Activated CD4-positive, alpha-beta T cell treated with anti-CD3 and anti-CD28 coated beads, Interleukin-2, amount 50 U/mL, for 1 hour (primary cell): ENCODE data around the gene A1BG.
A peak's percentile ranks its signal among the peaks of the same experiment; 100 is the strongest.
"Not testable (repeated sequence)": the region's sequence is repeated elsewhere in the genome, so short reads cannot be mapped to it uniquely, and the experiment has no call there.

Source experiments
- DNase-seq: peaks from one replicate; pipeline ENCODE4 v3.0.0-alpha.2; 2020

The A1BG gene

DNA sequence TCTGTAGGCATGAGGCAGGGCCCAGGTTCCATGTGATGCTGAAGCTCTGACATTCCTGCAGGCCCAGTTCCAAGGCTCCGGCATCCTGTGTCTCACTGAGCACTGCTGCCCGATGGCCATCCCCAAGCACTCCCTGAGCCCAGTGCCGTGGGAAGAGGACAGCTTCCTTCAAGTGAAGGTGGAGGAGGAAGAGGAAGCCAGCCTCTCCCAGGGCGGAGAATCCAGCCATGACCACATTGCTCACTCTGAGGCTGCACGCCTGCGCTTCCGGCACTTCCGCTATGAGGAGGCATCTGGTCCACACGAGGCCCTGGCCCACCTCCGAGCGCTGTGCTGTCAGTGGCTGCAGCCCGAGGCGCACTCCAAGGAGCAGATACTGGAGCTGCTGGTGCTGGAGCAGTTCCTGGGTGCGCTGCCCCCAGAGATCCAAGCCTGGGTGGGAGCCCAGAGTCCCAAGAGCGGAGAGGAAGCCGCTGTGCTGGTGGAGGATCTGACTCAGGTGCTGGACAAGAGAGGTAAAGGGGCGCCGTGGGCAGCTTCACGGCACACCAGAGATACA lies 18.5 kb downstream of the A1BG start:
- DNase-seq = no peak

DNA sequence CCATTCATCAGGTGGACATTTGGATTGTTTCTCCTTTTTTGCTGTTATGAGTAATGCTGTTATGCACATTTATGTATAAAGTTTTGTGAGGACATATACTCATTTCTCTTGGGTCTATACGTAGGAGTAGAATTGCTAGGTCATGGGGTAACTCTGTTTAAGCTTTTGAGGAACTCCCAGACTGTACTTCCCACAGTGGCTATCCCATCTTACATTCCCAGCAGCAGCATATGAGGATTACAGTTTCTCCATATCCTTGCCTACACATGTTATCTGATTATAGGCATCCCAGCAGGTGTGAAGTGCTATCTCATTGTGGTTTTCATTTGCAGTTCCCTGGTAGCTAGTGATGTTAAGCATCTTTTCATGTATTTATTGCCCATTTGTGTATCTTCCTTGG lies 20.6 kb downstream of the A1BG start:
- DNase-seq = no peak

DNA sequence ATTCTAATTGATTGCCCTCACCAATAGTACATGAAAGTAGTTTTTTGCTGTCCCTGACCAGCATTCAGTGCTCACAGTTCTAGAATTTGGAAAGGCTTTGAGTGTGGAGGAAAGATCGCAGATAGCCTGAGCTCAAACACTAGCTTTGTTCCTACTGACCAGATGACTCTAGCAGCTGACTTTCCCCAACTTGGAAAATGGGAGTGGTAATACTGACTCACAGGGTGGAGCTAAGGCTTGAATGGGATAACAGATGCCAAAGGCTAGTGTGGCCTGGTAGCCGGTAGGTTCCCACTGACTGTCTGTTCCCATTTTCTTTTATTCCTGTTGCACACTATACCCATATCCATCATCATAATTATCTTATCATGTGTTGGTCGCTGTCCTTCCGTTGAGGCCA lies 22.8 kb downstream of the A1BG start:
- no peak for DNase-seq

DNA sequence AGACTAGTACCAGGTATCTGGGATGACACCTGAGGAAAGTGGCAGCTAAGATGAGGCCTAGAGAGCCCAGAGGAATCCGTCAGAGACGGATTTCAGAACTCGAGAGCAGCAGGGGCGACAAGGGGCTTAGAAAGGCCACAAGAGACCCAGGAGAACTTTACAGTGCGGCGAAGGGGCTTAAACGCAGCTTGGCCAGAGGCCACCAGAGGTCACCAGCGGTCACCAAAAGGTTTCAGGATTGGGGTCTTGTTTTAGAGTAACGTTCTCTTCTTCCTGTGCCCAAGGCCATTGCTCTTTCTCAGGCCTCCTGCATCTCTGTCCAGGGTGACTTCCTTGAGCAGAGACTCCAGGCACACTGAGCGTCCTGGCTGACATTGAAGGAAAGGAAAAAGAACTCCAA lies 24.3 kb downstream of the A1BG start:
- DNase-seq = no peak

DNA sequence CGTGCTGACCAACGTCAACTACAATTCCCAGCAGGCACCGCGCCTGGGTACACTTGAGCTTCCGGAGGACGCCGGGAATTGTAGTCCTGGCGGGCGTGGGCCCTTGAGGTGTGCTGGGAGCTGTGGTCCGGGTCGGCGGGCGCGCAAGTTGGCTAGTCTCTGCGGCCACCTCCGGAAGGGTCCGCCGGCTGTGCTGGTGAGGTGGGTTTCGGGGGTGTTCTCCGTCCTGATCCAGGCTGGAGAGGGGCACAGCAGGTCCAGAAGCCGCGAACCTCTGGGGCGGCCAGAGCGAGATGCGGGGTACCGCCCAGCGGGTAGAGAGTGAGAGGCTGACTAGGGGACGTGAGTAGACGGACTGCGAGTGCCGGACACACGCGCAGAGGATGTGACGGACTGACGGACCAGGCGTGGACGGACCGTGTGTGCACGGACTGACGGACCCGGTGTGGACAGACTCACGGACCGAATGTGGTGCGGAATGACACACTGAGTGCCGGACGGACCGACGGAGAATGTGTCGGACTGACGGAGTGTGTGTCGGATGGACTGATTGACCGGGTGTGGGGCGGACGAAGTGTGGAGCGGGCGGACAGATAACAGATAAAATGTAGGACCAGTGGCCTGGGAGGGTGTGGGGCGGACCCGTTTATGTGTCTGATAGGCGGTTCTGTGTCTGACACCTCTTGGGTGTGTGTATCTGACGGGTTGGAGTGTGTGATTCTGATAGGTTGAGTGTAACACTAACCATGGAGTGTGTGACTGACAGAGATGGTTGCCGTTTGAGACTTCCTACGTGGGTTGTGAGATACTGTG lies 26.2 kb downstream of the A1BG start, which contains the start of gene ZSCAN22:
TSS of gene ZSCAN22 (plus strand) at position 81 of the 813 bp plus-strand sequence. CDS start 7,809 bp downstream, outside the sequence.
- peak; percentile 87 for DNase-seq

DNA sequence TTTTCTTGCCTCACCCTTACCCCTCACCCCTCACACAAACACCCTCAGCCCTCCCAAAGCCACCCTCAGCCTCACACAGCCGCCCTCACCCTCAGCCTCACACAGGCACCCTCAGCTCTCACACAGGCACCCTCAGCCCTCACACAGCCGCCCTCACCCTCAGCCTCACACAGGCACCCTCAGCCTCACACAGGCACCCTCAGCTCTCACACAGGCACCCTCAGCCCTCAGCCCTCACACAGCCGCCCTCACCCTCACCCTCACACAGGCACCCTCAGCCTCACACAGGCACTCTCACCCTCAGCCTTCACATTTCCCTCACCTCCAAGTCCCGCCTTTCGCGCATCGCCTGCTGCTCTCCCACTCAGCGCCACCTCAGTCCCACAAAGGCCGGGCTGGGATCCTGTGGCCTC lies 26.8 kb downstream of the A1BG start:
- no peak for DNase-seq

DNA sequence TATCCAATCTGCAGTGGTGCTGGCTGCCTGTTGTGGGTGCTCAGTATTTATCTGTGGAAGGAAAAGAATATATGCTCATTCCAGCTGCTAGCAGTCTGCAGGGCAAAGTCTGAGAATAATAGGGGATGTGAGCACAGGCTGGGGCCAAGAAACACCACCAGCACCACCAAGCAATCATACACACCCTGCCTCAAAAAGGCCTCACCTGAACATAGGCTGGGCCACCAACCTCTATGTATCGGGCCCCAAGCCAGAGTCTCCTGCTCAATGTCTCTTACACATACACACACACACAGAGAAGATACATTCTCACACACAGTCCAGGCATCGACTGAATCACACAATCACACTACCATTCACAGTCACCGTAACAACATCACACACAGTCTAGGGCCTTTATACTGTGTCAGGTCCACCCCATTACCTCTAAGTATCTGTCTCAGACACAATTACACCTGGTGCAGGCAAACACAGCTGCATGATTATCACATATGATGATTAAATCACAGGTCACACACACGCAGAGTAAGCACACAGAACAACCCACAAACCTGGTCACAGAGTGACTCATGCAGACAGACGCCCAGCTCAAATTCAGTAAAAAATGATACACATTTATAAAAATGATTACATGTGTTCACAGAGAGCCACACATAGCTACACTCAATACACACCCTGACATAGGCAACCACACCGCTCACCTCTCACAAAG lies 27.8 kb downstream of the A1BG start:
- no peak for DNase-seq

DNA sequence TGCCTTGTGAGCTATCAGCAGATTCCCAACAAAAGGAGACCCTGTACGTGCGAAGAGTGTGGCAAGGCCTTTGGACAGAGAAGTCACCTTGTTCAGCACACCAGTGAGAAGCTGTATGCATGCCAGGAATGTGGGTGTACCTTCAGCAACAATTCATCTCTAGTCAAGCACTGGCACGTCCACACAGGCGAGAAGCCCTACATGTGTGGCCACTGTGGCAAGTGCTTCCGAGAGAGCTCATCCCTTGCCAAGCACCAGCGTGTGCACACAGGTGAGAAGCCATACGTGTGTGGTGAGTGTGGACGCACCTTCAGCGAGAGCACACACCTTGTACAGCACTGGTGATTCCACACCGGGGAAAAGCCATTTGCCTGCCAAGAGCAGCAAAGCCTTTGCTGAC lies 34.1 kb downstream of the A1BG start:
- no peak for DNase-seq

DNA sequence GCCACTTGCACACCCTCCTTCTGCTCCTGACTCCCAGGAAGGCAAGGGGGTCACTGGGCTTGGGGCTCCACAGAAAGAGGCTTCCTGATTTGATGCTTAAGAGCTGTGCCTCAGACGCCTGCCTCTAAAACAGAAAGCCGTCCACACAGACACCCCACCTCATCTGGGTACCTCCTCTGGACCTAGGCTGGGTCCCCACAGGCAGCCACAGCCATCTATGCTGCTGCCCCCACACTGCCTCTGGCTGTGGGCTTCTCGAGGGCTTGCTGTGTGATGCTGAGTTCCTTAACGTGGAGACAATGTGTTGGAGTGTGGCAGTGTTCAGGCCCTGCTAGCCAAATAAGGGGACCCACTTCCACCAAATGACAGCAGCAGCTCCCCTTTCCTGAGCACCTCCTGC lies 35.0 kb downstream of the A1BG start:
- DNase-seq = no peak

DNA sequence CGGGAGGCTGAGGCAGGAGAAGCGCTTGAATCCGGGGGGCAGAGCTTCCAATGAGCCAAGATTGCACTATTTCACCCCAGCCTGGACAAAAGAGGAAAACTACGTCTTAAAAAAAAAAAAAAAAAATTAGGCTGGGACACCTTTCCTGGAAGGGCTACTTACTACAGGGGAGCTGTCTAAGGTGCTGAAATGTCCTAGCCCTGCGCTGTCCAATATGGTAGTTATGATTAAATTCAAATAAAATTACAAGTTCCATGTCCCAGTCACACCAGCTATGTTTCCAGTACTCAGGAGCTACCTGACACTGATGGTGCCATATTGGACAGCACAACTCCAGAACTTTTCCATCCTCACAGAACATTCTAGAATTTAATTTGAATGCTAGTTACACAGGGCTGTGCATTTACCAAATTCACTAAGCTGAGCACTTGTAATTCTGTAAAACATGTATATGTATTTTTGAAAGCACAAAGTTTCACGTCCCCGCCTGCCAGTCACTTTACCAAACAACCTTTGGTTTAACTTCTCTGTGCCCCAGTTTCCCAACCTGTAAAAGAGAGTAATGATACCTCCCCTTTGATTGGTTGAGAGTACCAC lies 35.7 kb downstream of the A1BG start:
- DNase-seq = no peak

DNA sequence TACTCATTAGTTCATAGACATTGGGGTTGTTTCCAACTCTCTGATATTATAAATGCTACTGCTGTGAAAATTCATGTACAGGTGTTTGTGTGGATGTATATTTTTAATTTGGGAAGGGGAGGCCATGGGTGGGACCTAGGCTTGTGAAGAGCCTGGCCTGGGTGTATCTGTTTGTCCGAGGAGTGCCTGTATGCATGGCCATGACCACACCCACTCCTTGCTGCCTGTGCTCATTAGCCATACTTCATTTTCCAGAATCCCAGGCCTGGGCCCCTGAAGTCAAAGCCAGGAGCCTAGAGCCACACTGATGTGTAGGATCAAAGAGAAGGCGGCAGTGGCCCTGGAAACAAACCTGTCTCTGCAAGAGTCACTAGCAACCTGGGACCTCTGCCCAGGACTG lies 37.7 kb downstream of the A1BG start:
- no peak for DNase-seq

DNA sequence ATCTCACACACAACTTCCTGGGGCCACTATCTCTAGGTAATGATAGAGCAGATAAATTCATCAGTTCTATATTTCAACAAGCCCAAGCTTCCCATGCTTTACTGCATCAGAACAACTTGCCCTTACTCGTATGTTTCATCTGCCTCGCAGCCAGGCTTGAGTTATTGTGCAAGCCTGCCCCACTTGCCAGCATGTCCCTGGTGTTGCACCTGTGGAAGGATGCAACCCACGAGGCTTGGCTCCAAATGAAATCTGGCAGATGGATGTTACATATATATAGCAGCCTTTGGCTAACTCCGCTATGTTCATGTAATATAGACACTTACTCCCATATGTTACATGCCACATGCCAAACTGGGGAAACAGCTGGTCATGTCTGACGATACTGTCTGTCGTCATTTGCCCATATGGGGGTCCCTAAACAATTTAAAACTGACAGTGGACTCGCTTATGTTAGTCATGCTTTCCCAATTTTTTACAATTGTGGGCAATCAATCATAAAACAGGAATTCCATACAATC lies 41.9 kb downstream of the A1BG start:
- no peak for DNase-seq

DNA sequence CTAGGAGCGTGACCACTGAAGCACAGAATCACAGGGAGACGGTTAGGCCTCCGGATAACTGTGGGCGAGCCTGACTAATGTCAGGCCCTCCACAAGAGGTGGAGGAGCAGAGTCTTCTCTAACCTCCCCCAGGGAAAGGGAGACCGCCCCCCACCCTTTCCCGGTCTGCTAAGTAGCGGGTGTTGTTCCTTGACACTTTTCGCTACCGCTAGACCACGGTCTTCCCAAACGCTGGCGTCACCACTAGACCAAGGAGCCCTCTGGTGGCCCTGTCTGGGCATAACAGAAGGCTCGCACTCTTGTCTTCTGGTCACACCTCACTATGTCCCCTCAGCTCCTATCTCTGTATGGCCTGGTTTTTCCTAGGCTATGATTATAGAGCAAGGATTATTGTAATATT lies 42.6 kb downstream of the A1BG start:
- not testable (repeated sequence) for DNase-seq

DNA sequence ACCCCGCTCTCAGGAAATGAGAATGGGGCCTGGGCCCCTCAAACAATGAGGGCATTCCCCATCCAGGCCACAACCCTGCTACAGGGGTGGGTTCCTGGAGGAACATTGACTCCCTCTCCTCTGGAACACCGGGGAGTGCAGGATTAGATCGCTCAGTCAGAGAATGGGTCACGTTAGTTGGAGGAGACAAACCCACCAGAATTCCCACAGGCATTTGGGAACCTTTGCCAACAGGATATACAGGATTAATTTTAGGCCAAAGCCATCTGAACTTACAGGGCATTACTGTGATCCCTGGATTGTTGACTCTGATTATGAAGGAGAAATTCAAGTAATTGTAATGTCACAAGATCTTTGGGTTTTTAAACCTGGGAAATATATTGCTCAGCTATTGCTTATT lies 45.6 kb downstream of the A1BG start:
- no peak for DNase-seq

DNA sequence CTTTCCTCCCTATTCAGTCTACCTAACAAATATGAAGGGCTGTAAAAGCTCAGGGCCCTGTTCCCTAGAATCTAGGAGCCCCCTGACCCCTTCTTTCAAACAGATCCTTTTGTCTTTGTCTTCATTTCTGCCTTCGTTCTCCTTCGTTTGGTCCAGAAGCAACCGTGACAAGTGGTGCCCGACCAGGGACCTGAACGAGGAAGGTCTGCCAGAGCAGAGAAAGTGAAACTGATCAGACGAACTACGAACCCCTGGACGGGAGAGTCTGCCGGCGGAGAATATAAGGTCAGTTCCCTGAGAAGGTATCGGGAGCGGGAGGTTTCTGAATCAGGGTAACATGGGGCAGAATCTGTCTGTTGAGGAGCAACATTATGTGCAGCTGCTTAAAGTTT lies 47.4 kb downstream of the A1BG start:
- DNase-seq = no peak

DNA sequence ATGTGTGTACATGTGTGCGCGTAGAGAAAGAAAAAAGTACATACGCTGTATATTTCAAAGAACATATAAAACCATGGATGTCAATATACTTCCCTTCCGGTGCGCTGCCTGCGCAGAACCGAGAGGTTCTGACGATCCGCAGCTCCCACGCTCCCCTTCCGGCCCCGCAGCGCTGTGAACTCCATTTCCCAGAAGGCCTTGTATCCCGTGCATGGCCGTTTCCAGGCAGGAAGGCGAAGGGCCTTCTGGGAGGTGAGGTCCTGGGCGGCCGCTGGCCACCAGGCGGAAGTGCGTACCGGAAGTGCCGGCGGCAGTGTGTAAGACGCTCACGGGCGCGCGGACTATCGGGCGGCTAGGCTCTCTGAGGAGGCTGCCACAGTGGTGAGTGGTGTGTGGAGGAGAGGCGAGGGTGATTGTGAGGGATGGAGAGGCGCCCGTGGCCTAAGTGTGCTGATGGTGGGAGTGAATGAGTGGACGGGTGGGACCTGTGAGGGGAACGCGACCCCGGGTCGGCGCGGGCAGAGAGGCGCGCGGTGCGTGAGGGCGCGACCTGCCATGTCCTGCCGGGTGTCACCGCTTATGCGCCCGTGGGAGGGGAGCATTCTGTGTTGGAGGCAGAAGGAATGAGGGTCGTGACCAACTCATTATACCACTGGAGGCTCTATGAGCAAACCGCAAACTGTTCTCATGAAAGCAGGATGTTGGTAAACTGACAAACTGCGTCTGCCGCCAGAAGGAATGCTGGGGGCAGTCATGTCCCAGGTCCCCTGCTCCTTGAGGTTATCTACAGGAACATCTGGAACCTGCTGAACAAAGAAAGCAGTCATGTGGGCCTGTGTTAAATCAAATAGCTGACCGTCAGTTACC lies 48.0 kb downstream of the A1BG start, which contains the start of gene ERVK3-1:
TSS of gene ERVK3-1 (plus strand) at position 313 of the 867 bp plus-strand sequence. CDS start 6,792 bp downstream, outside the sequence.
- DNase-seq = peak; percentile 89

DNA sequence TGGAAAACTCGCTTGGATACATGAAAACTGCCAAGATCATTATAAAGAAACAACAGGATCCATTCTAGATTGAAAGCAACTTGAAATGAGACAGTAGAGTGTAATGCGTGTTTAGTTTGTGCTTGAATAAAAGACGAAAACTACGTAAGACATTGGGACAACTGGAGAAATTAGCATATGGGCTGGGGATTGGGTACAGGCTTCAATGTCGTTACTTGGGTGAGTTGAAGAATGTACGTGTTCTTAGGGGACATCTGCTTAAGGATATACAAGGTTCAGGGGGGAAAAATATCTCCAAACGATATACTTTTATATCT lies 48.6 kb downstream of the A1BG start:
- DNase-seq = no peak

DNA sequence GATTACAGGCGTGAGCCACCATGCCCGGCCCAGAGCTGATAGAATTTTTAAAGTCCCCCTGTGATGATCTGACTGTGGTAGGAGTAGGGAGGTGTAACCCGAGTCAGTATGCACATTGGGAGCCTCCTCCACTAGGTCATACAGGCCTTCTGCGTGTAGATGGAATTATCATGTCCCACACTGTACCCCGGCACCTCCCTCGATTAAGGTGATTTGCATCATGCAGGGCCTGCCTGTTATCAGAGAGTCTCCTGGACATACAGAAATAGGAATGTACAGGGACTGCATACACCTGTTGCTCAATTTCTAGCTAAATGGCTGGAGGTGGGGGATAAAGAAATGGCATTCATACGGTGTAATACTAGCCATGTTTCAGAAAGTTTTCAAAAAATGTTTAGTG lies 49.0 kb downstream of the A1BG start:
- DNase-seq = no peak

DNA sequence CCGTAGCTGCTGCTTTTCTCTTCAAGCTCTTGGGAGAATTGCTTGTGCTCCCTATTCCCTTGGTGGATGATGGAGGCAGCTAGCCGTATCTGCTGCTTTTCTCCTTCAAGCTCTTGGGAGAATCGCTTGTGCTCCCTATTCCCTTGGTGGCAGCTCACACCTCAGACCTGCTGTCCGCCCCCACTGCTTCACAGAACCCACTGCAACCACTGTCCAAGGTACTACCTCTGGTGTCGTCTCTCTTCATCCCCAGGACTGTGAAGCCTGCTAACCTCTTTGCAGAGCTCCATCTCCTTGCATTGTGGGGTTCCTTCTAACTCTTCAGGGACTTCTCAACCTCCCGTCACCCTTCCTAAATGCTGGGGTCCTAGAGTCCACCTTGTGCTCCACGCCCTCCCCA lies 52.7 kb downstream of the A1BG start:
- no peak for DNase-seq

DNA sequence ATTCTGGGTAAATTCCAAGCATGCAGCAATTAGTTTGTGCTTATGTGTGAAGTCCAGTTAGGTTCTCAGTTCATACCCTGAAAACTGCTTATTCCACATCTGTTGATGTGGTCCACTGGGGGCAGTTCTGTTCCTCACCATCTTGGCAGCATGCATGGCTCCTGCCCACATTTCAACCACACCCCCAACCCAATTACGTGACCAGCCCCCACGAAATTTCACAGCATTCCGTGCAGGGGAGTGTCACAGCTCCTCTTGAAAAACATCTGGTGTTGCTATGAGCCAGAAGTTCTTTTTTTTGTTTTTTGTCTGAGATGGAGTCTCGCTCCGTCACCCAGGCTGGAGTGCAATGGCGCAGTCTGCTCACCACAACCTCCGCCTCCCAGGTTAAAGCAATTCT lies 57.2 kb downstream of the A1BG start:
- no peak for DNase-seq
